ENCODE results near the gene SYNCRIP.
A peak's percentile ranks its signal among the peaks of the same experiment; 100 is the strongest.

Gene SYNCRIP

DNA sequence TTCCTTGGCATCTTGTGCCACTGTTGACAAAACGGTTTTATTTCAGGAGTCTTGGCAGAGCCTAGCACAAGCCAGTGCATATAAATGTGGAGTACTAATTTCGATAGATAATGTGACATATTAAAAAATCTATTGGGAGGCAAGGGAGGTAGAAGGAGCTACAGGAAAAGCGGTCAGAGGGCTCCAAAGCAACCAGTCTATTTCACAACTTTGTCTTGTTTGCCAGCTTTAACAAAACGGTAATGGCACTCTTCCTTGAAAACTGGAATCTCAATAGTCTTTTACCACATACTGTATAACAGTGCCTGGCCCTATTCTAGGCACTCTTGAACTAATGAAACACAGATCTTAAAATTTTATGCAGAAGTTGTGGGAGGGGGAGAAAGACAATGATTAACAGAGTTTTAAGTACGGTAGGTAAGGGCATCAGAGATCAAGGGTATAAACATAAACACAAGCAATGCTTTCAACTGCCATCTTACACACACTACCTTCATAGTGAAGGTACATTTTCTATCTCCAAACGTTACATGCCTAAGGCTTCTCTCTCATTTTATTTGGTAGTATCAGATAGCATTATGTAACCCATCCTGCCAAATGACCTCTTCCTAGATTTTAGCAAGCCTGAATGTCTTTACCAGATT is 33.5 kb upstream of the SYNCRIP start:
- Histone ChIP-seq H3K18ac (ENCODE audit: low read length) (no peak overlapping the region), H2AFZ (ENCODE audit: insufficient read depth, low read length, poor library complexity) (no peak overlapping the region), H3K14ac (ENCODE audit: low read length) (no peak overlapping the region), H2BK12ac (ENCODE audit: low read length) (no peak overlapping the region), H2BK5ac (ENCODE audit: low read depth, low read length, poor library complexity) (no peak overlapping the region), H2AK5ac (ENCODE audit: low read length) (no peak overlapping the region), H3K23ac (ENCODE audit: low read length) (no peak overlapping the region), H3K4me3 (ENCODE audit: low read depth, low read length) (no peak overlapping the region), H3K27ac (ENCODE audit: low read depth, low read length) (no peak overlapping the region), H3K9me3 (ENCODE audit: insufficient read depth, low read depth, low read length) (no peaks in the 10 kb centered on the region), H3K9ac (ENCODE audit: low read length) (no peak overlapping the region), H3K36me3 (ENCODE audit: control insufficient read depth in 1 of 2, insufficient read depth in 2 of 2, low read length in 2 of 2) (peaks cover 2 to 4% of the 10 kb centered on the region in 2 experiments), H3K4me1 (ENCODE audit: control insufficient read depth in 1 of 2, insufficient read depth in 2 of 2, low read length in 2 of 2) (peaks cover 0 to 5% of the 10 kb centered on the region in 2 experiments), H3K27me3 (ENCODE audit: insufficient read depth, low read length) (no peaks in the 10 kb centered on the region), H4K91ac (ENCODE audit: low read depth, low read length) (no peak overlapping the region), H2BK120ac (ENCODE audit: insufficient read depth, low read length, poor library complexity) (no peak overlapping the region), H3K79me1 (ENCODE audit: low read length) (peaks cover 10% of the 10 kb centered on the region), H3K4me2 (ENCODE audit: low read length) (peak overlapping the region; percentile 67), H3K4ac (ENCODE audit: low read depth, low read length) (no peak overlapping the region), H4K12ac (ENCODE audit: low read depth, low read length) (no peak overlapping the region), H4K8ac (ENCODE audit: low read depth, low read length) (no peak overlapping the region), H3K79me2 (ENCODE audit: control insufficient read depth, insufficient read depth, low read length, poor library complexity) (peaks cover 11% of the 10 kb centered on the region)
- peak in 1 of 2 donors; percentile 28 for DNase-seq
- no CpG with 5 or more reads among the region's 6 CpGs for WGBS (ENCODE audit: extremely low coverage, insufficient coverage, insufficient read length)

DNA sequence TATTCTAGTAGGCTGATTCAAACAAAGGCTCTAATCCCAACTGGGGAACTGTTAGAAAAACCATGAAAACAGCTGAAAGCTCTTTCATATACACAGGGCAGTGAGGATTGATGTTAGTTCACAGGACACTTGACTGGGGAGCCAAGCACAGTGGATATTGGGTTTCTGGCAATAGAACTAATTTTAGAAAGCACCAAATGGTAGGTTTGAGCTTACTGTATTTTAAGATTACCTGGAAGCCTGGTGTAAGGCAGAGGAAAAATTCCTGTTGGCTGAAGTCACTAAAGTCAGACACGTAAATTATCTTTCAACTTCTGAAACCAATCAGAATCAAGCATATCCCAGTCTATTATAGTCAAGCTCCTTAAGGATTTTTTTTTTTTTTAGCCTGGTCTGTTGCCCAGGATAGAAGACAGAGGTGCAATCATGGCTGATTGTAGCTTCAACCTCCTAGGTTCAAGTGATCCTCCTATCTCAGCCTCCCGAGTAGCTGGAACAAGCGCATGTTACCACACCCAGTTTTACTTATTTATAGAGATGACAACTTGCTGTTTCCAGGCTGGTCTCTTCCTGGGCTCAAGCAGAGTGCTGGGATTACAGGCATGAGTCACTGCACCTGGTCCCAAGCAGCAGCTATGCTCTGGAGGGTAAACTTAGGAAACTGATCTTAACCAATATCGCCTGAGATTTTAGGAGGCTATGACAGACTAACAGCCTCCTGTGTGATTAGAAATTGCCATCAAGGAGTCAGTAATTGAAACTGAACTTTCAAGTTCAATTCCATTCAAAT is 32.5 kb upstream of the SYNCRIP start:
- Histone ChIP-seq H2BK12ac (ENCODE audit: low read length) (no peak overlapping the region), H2BK120ac (ENCODE audit: insufficient read depth, low read length, poor library complexity) (no peak overlapping the region), H3K14ac (ENCODE audit: low read length) (no peak overlapping the region), H3K4ac (ENCODE audit: low read depth, low read length) (no peak overlapping the region), H3K23ac (ENCODE audit: low read length) (no peak overlapping the region), H4K8ac (ENCODE audit: low read depth, low read length) (no peak overlapping the region), H3K27ac (ENCODE audit: low read depth, low read length) (no peak overlapping the region), H3K4me2 (ENCODE audit: low read length) (peak overlapping the region; percentile 3), H2AK5ac (ENCODE audit: low read length) (no peak overlapping the region), H2AFZ (ENCODE audit: insufficient read depth, low read length, poor library complexity) (no peak overlapping the region), H3K4me3 (ENCODE audit: low read depth, low read length) (no peak overlapping the region), H3K27me3 (ENCODE audit: insufficient read depth, low read length) (no peaks in the 10 kb centered on the region), H3K36me3 (ENCODE audit: control insufficient read depth in 1 of 2, insufficient read depth in 2 of 2, low read length in 2 of 2) (peaks cover 2 to 4% of the 10 kb centered on the region in 2 experiments), H3K18ac (ENCODE audit: low read length) (no peak overlapping the region), H2BK5ac (ENCODE audit: low read depth, low read length, poor library complexity) (no peak overlapping the region), H3K79me1 (ENCODE audit: low read length) (peaks cover 10% of the 10 kb centered on the region), H3K4me1 (ENCODE audit: control insufficient read depth in 1 of 2, insufficient read depth in 2 of 2, low read length in 2 of 2) (peaks cover 0 to 3% of the 10 kb centered on the region in 2 experiments), H3K9me3 (ENCODE audit: insufficient read depth, low read depth, low read length) (no peaks in the 10 kb centered on the region), H4K91ac (ENCODE audit: low read depth, low read length) (no peak overlapping the region), H4K12ac (ENCODE audit: low read depth, low read length) (no peak overlapping the region), H3K79me2 (ENCODE audit: control insufficient read depth, insufficient read depth, low read length, poor library complexity) (peaks cover 11% of the 10 kb centered on the region), H3K9ac (ENCODE audit: low read length) (no peak overlapping the region)
- peak; percentile 57 to 66 for DNase-seq
- WGBS (ENCODE audit: extremely low coverage, insufficient coverage, insufficient read length): no CpG with 5 or more reads among the region's 4 CpGs

DNA sequence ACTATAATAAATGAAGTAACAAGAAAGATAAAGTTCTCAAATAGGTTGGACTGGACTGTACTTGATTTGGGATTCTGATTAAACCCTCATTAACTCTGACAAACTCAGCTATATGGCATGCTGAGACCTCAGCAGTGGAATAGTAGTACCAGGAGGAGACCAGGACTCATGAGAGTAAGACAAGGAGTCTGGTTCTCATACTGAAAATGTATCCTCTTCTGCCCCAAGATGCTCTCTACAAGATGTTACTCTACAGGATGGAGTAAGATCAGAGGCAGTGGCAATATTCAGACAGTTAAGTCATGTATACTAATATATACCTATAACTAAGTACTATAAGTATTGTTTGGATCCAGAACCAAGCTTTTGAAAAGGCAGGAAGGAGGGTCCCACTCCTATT is 31.9 kb upstream of the SYNCRIP start:
- Histone ChIP-seq H3K14ac (ENCODE audit: low read length) (no peak overlapping the region), H3K79me2 (ENCODE audit: control insufficient read depth, insufficient read depth, low read length, poor library complexity) (peaks cover 11% of the 10 kb centered on the region), H3K9me3 (ENCODE audit: insufficient read depth, low read depth, low read length) (no peaks in the 10 kb centered on the region), H3K4me2 (ENCODE audit: low read length) (no peak overlapping the region), H3K27ac (ENCODE audit: low read depth, low read length) (no peak overlapping the region), H2AFZ (ENCODE audit: insufficient read depth, low read length, poor library complexity) (no peak overlapping the region), H3K36me3 (ENCODE audit: control insufficient read depth in 1 of 2, insufficient read depth in 2 of 2, low read length in 2 of 2) (peaks cover 2 to 4% of the 10 kb centered on the region in 2 experiments), H3K23ac (ENCODE audit: low read length) (no peak overlapping the region), H3K18ac (ENCODE audit: low read length) (no peak overlapping the region), H3K9ac (ENCODE audit: low read length) (no peak overlapping the region), H2AK5ac (ENCODE audit: low read length) (no peak overlapping the region), H2BK12ac (ENCODE audit: low read length) (no peak overlapping the region), H3K27me3 (ENCODE audit: insufficient read depth, low read length) (no peaks in the 10 kb centered on the region), H2BK5ac (ENCODE audit: low read depth, low read length, poor library complexity) (no peak overlapping the region), H3K4ac (ENCODE audit: low read depth, low read length) (no peak overlapping the region), H3K4me3 (ENCODE audit: low read depth, low read length) (no peak overlapping the region), H4K91ac (ENCODE audit: low read depth, low read length) (no peak overlapping the region), H3K79me1 (ENCODE audit: low read length) (peaks cover 10% of the 10 kb centered on the region), H3K4me1 (ENCODE audit: control insufficient read depth in 1 of 2, insufficient read depth in 2 of 2, low read length in 2 of 2) (peaks cover 2 to 3% of the 10 kb centered on the region in 2 experiments), H2BK120ac (ENCODE audit: insufficient read depth, low read length, poor library complexity) (no peak overlapping the region), H4K12ac (ENCODE audit: low read depth, low read length) (no peak overlapping the region), H4K8ac (ENCODE audit: low read depth, low read length) (no peak overlapping the region)
- DNase-seq: peak in 1 of 2 donors; percentile 53

DNA sequence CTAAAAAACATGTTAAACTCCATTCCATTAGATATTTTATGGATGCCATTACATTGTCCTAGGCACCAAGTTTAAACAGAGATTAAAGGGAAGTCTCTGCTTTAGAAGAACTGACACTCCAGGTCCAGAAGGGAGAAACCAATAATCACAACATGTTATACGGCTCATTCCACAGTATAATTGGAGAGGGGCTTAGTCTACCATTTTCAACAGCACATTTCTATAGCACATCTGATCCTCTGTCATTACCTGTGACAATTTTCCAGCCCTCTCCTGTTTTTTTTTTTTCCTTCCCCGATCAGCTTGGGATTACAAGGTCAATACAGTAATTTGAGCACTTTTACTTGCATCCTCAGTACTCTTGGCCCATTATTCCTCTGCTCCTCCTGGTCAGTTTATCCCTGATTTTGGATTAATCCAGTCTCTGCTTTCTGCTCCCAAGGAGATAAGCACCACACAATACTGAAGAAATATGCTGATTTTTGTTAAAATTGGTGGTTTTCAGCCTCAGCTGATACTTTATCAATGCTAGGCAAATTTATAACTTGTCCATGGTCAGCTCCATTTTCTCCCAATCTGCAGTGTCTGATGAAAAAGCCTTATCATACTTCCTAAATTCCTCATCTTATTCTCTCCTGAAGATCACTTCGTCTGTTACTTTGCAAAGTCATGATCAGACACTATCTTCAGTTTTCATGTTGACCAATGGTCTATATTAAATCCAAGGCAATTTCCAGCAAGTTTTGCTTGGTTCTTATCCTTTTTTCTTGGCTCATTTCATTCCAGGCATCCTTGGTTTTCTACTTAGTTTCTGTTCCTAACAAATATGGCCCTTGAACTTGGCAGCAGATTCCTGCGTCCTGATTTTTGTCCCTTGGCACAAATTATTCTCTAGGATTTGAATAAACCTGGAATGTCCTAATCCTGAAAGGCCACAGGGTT is 30.8 kb upstream of the SYNCRIP start:
- no peak overlapping the region for H3K9ac ChIP-seq (ENCODE audit: low read length)
- no peak overlapping the region for H2AFZ ChIP-seq (ENCODE audit: insufficient read depth, low read length, poor library complexity)
- H3K36me3 ChIP-seq (ENCODE audit: control insufficient read depth in 1 of 2, insufficient read depth in 2 of 2, low read length in 2 of 2): peaks cover 2 to 4% of the 10 kb centered on the region in 2 experiments
- H3K4me2 ChIP-seq (ENCODE audit: low read length): no peak overlapping the region
- no peak overlapping the region for H4K12ac ChIP-seq (ENCODE audit: low read depth, low read length)
- no peak overlapping the region for H4K91ac ChIP-seq (ENCODE audit: low read depth, low read length)
- no peak overlapping the region for H4K8ac ChIP-seq (ENCODE audit: low read depth, low read length)
- H3K4ac ChIP-seq (ENCODE audit: low read depth, low read length): no peak overlapping the region
- H3K79me1 ChIP-seq (ENCODE audit: low read length): peaks cover 5% of the 10 kb centered on the region
- peaks cover 2 to 3% of the 10 kb centered on the region in 2 experiments for H3K4me1 ChIP-seq (ENCODE audit: control insufficient read depth in 1 of 2, insufficient read depth in 2 of 2, low read length in 2 of 2)
- H2AK5ac ChIP-seq (ENCODE audit: low read length): no peak overlapping the region
- H3K4me3 ChIP-seq (ENCODE audit: low read depth, low read length): no peak overlapping the region
- no peaks in the 10 kb centered on the region for H3K9me3 ChIP-seq (ENCODE audit: insufficient read depth, low read depth, low read length)
- H3K23ac ChIP-seq (ENCODE audit: low read length): no peak overlapping the region
- no peak overlapping the region for H3K18ac ChIP-seq (ENCODE audit: low read length)
- H3K14ac ChIP-seq (ENCODE audit: low read length): no peak overlapping the region
- no peaks in the 10 kb centered on the region for H3K27me3 ChIP-seq (ENCODE audit: insufficient read depth, low read length)
- DNase-seq: no peak
- H2BK12ac ChIP-seq (ENCODE audit: low read length): no peak overlapping the region
- no CpG with 5 or more reads among the region's 4 CpGs for WGBS (ENCODE audit: extremely low coverage, insufficient coverage, insufficient read length)
- peaks cover 6% of the 10 kb centered on the region for H3K79me2 ChIP-seq (ENCODE audit: control insufficient read depth, insufficient read depth, low read length, poor library complexity)
- no peak overlapping the region for H3K27ac ChIP-seq (ENCODE audit: low read depth, low read length)
- no peak overlapping the region for H2BK120ac ChIP-seq (ENCODE audit: insufficient read depth, low read length, poor library complexity)
- H2BK5ac ChIP-seq (ENCODE audit: low read depth, low read length, poor library complexity): no peak overlapping the region

All from trophoblast cell (in vitro differentiated cells and primary cell).